Lung (tissue), 12 donors: ENCODE results near the gene TMCO6. TPM values are rescaled to one million over a fixed set of nuclear protein-coding genes. Genes with fewer than 3 reads are reported as not detected.
"Not testable (repeated sequence)": the region's sequence is repeated elsewhere in the genome, so short reads cannot be mapped to it uniquely, and the experiment has no call there.

Experiments used
- ATAC-seq: fragments of 200-7000 bp; cut with Tn5 transposase; one replicate; pipeline ENCODE4 v1.9.1; 2020; ENCODE audit warnings: moderate number of reproducible peaks; ENCODE audit not compliant: insufficient read depth, low FRiP score
- DNase-seq, 3 donors: peaks; one replicate each; pipeline ENCODE4 v3.0.0-alpha.2; 2013 to 2017
- H3K27ac ChIP-seq, 2 donors: one replicate each; pipeline ENCODE4 v1.5.1; 2013; ENCODE audit warnings: mild to moderate bottlenecking in 2 of 2, moderate library complexity in 2 of 2, control low read depth in 1 of 2, inconsistent platforms in 1 of 2, low read depth in 1 of 2, low read length in 1 of 2
- H3K27me3 ChIP-seq, 3 donors: one replicate each; pipeline ENCODE4 v1.5.1; 2013; ENCODE audit warnings: low read length in 2 of 3; ENCODE audit not compliant: control insufficient read depth in 3 of 3, insufficient read depth in 3 of 3
- H3K36me3 ChIP-seq, 4 donors: one replicate each; pipeline ENCODE4 v1.5.1; 2013; ENCODE audit warnings: low read length in 4 of 4, mild to moderate bottlenecking in 1 of 4, moderate library complexity in 1 of 4; ENCODE audit not compliant: control insufficient read depth in 4 of 4, insufficient read depth in 4 of 4
- H3K4me1 ChIP-seq, 5 donors: one replicate each; pipeline ENCODE4 v1.5.1; 2013; ENCODE audit warnings: low read length in 5 of 5, mild to moderate bottlenecking in 2 of 5, moderate library complexity in 1 of 5; ENCODE audit not compliant: control insufficient read depth in 5 of 5, insufficient read depth in 5 of 5
- H3K4me3 ChIP-seq: one replicate; pipeline ENCODE4 v1.5.1; 2013; ENCODE audit warnings: mild to moderate bottlenecking, control low read depth, moderate library complexity
- H3K9ac ChIP-seq, 2 donors: one replicate each; pipeline ENCODE4 v1.5.1; 2013; ENCODE audit warnings: low read length in 2 of 2, control low read depth in 1 of 2; ENCODE audit not compliant: insufficient read depth in 1 of 2
- H3K9me3 ChIP-seq, 4 donors: one replicate each; pipeline ENCODE4 v1.5.1; 2013; ENCODE audit warnings: low read length in 3 of 4, mild to moderate bottlenecking in 1 of 4, moderate library complexity in 1 of 4; ENCODE audit not compliant: control insufficient read depth in 4 of 4, insufficient read depth in 3 of 4
- CTCF ChIP-seq: IDR thresholded peaks from 2 replicates; pipeline ENCODE4 v1.5.1; 2012; ENCODE audit warnings: mild to moderate bottlenecking; ENCODE audit errors: control extremely low read depth, extremely low read depth
- WGBS, 2 donors: extraction: QIAGEN DNeasy Blood & Tissue Kit; methylation state at CpG; one replicate each; pipeline ENCODE4 v1.1.7; 2013; 5-methylcytosine and 5-hydroxymethylcytosine counted together
- polyA plus RNA-seq, 2 donors: library from polyadenylated mRNA; stranded (reverse); fragments of 200-250 nt; gene quantifications; one replicate each; pipeline ENCODE4 v1.2.1, GENCODE V29; 2013
- total RNA-seq, 2 donors: library from RNA; depleted of rRNA in 1 of 2; stranded (reverse); fragments of >200 nt in 1 of 2; gene quantifications; one replicate each; pipeline ENCODE4 v1.2.1, GENCODE V29; 2014 to 2021
- donor health status: control.
- donor health status: control.
- donor health status: Bipolar disorder and iron deficiency.
- donor health status: healthy.
- donor health status: DM: yes; HTN: yes; CAD: no.

TMCO6 gene
- total and polyA plus RNA-seq, 4 donors: 9.0 to 25.8 (median 14.1) TPM

- Histone ChIP-seq H3K9me3 (no peaks in the 10 kb centered on the region), H3K27me3 (no peaks in the 10 kb centered on the region), H3K4me1 (peaks cover 0 to 13% (median 0%) of the 10 kb centered on the region in 5 donors), H3K4me3 (no peak overlapping the region), H3K36me3 (no peaks in the 10 kb centered on the region), H3K27ac (no peak overlapping the region), H3K9ac (no peak overlapping the region)
- no peak for TF ChIP-seq CTCF
- WGBS, 2 donors: 93 to 95% methylated on average over 2 of the region's 2 CpGs
- no peak for ATAC-seq
- no peak for DNase-seq
Measured at GRCh38 chr5:140598836-140599235, 40.4 kb upstream of the TMCO6 start.

- ATAC-seq (no peak), DNase-seq (no peak)
- Histone ChIP-seq H3K4me3 (no peak overlapping the region), H3K4me1 (peaks cover 0 to 13% (median 0%) of the 10 kb centered on the region in 5 donors), H3K9me3 (no peaks in the 10 kb centered on the region), H3K9ac (no peak overlapping the region), H3K27me3 (no peaks in the 10 kb centered on the region), H3K36me3 (no peaks in the 10 kb centered on the region), H3K27ac (no peak overlapping the region)
- no peak for TF ChIP-seq CTCF
Measured at GRCh38 chr5:140600096-140600495, 39.2 kb upstream of the TMCO6 start.

GRCh38 chr5:140602147-140602546, 37.1 kb upstream of the TMCO6 start:
- Histone ChIP-seq H3K4me3 (no peak overlapping the region), H3K27me3 (no peaks in the 10 kb centered on the region), H3K9me3 (no peaks in the 10 kb centered on the region), H3K27ac (no peak overlapping the region), H3K4me1 (no peaks in the 10 kb centered on the region), H3K36me3 (no peaks in the 10 kb centered on the region), H3K9ac (no peak overlapping the region)
- ATAC-seq (no peak), DNase-seq (no peak)
- no peak for TF ChIP-seq CTCF
- 69 to 71% methylated on average over 4 of the region's 4 CpGs for WGBS, 2 donors

- H3K4me3 ChIP-seq, H3K9ac ChIP-seq, H3K9me3 ChIP-seq, ATAC-seq, H3K4me1 ChIP-seq, H3K27ac ChIP-seq, H3K27me3 ChIP-seq, H3K36me3 ChIP-seq, DNase-seq: not testable (repeated sequence)
- 94 to 97% methylated on average over 4 of the region's 4 CpGs for WGBS, 2 donors
Measured at GRCh38 chr5:140603446-140603698, 35.9 kb upstream of the TMCO6 start.
